GM23338 (cell line): ENCODE results near the gene ANKRD6. TPM values are rescaled to one million over a fixed set of nuclear protein-coding genes. Genes with fewer than 3 reads are reported as not detected.

ENCODE experiments used
- ATAC-seq: fragments of 200-7000 bp; cut with Tn5 transposase; 3 replicates; pipeline ENCODE4 v1.9.1; 2020
- DNase-seq: peaks from one replicate; pipeline ENCODE4 v3.0.0-alpha.2; 2015; ENCODE audit warnings: low spot score
- H2AFZ ChIP-seq: fragments of 200-600 bp; sonication (generic); 2 replicates; pipeline ENCODE4 v1.8.0; 2016; ENCODE audit warnings: antibody characterized with exemption, mild to moderate bottlenecking, moderate library complexity
- H3F3A ChIP-seq: fragments of 200-600 bp; sonication (generic); replicated peaks from 2 replicates; pipeline ENCODE4 v1.8.0; 2017; ENCODE audit warnings: antibody characterized with exemption, mixed run types, low read depth
- H3K27ac ChIP-seq: fragments of 200-600 bp; sonication (generic); 2 replicates; pipeline ENCODE4 v1.6.1; 2016; ENCODE audit warnings: low read depth
- H3K27me3 ChIP-seq: fragments of 200-600 bp; sonication (generic); 2 replicates; pipeline ENCODE4 v1.8.0; 2016; ENCODE audit warnings: mild to moderate bottlenecking, mixed run types, moderate library complexity; ENCODE audit not compliant: insufficient read depth
- H3K36me3 ChIP-seq: fragments of 200-600 bp; sonication (generic); 2 replicates; pipeline ENCODE4 v1.8.0; 2016; ENCODE audit warnings: mild to moderate bottlenecking; ENCODE audit not compliant: insufficient read depth
- H3K4me1 ChIP-seq: fragments of 200-600 bp; sonication (generic); 2 replicates; pipeline ENCODE4 v1.8.0; 2016; ENCODE audit warnings: mild to moderate bottlenecking, moderate library complexity; ENCODE audit not compliant: insufficient read depth
- H3K4me2 ChIP-seq: fragments of 200-600 bp; sonication (generic); 2 replicates; pipeline ENCODE4 v1.7.1; 2017; ENCODE audit warnings: mixed run types
- H3K4me3 ChIP-seq: fragments of 200-600 bp; sonication (generic); 2 replicates; pipeline ENCODE4 v1.6.1; 2016; ENCODE audit warnings: mixed run types
- H3K79me2 ChIP-seq: fragments of 200-600 bp; sonication (generic); replicated peaks from 2 replicates; pipeline ENCODE4 v1.8.0; 2017; ENCODE audit warnings: mild to moderate bottlenecking; ENCODE audit not compliant: insufficient read depth
- H3K9me2 ChIP-seq: fragments of 200-600 bp; sonication (generic); 2 replicates; pipeline ENCODE4 v1.8.0; 2017; ENCODE audit not compliant: insufficient read depth
- H4K20me1 ChIP-seq: fragments of 200-600 bp; sonication (generic); replicated peaks from 2 replicates; pipeline ENCODE4 v1.8.0; 2017; ENCODE audit warnings: mild to moderate bottlenecking; ENCODE audit not compliant: insufficient read depth
- H3K27ac Mint-ChIP-seq: 2 replicates; pipeline ENCODE4 v1.8.0; 2020; ENCODE audit warnings: inconsistent platforms, mild to moderate bottlenecking, moderate library complexity, mixed read lengths
- H3K27me3 Mint-ChIP-seq: 3 replicates; pipeline ENCODE4 v1.8.0; 2022; ENCODE audit warnings: low read depth, mild to moderate bottlenecking, moderate library complexity, mixed read lengths, inconsistent platforms; ENCODE audit not compliant: insufficient read depth, poor library complexity
- H3K36me3 Mint-ChIP-seq: 3 replicates; pipeline ENCODE4 v1.8.0; 2021; ENCODE audit warnings: low read depth, mild to moderate bottlenecking, inconsistent platforms, moderate library complexity, mixed read lengths
- H3K4me1 Mint-ChIP-seq: 3 replicates; pipeline ENCODE4 v1.8.0; 2020; ENCODE audit warnings: mild to moderate bottlenecking, inconsistent platforms, mixed read lengths
- H3K4me3 Mint-ChIP-seq: 3 replicates; pipeline ENCODE4 v1.8.0; 2021; ENCODE audit warnings: moderate library complexity, mild to moderate bottlenecking, inconsistent platforms, mixed read lengths
- H3K9me3 Mint-ChIP-seq: 3 replicates; pipeline ENCODE4 v1.8.0; 2020; ENCODE audit warnings: moderate library complexity, mild to moderate bottlenecking, inconsistent platforms, mixed read lengths
- EZH2 ChIP-seq: fragments of 200-600 bp; sonication (generic); IDR thresholded peaks from one replicate; pipeline ENCODE4 v1.8.0; 2017; ENCODE audit warnings: antibody characterized with exemption, mild to moderate bottlenecking, low read depth; ENCODE audit not compliant: unreplicated experiment
- EZH2phosphoT487 ChIP-seq: fragments of 200-600 bp; sonication (generic); IDR thresholded peaks from one replicate; pipeline ENCODE4 v1.8.1; 2018; ENCODE audit warnings: antibody characterized with exemption; ENCODE audit not compliant: unreplicated experiment
- JUNB ChIP-seq: IDR thresholded peaks from one replicate; pipeline ENCODE4 v1.6.1; 2016; ENCODE audit warnings: antibody characterized with exemption; ENCODE audit not compliant: unreplicated experiment
- NANOG ChIP-seq: IDR thresholded peaks from 2 replicates; pipeline ENCODE4 v1.6.1; 2016; ENCODE audit warnings: antibody characterized with exemption, borderline replicate concordance
- STAT1 ChIP-seq: IDR thresholded peaks from one replicate; pipeline ENCODE4 v1.6.1; 2016; ENCODE audit warnings: antibody characterized with exemption; ENCODE audit not compliant: unreplicated experiment
- polyA plus RNA-seq: library from polyadenylated mRNA; unstranded; fragments of >200 nt; fragmentation: Nextera tagmentation; extraction: Ambion mirVana; gene quantifications from 2 replicates; pipeline ENCODE4 v1.2.1, GENCODE V29; 2016
- total RNA-seq: library from RNA; depleted of rRNA; stranded (reverse); fragments of >200 nt; shearing (Covaris generic); gene quantifications from 2 replicates; pipeline ENCODE4 v1.2.3, GENCODE V29; 2014
- TF ChIP-seq, protein P1 (sequence below): IDR thresholded peaks from 2 replicates; pipeline ENCODE4 v1.6.1; 2016; ENCODE audit warnings: antibody characterized with exemption
- TF ChIP-seq, protein P2 (sequence below): IDR thresholded peaks from one replicate; pipeline ENCODE4 v1.6.1; 2018; ENCODE audit warnings: antibody characterized with exemption; ENCODE audit not compliant: unreplicated experiment
- TF ChIP-seq, protein P3 (sequence below): fragments of 250-450 bp; sonication (Bioruptor Pico); IDR thresholded peaks from 2 replicates; pipeline ENCODE4 v1.5.0; 2020; ENCODE audit warnings: mild to moderate bottlenecking, moderate library complexity

Gene ANKRD6
- total and polyA plus RNA-seq, 2 experiments from 2014 or later: 3.2 to 9.2 TPM

DNA sequence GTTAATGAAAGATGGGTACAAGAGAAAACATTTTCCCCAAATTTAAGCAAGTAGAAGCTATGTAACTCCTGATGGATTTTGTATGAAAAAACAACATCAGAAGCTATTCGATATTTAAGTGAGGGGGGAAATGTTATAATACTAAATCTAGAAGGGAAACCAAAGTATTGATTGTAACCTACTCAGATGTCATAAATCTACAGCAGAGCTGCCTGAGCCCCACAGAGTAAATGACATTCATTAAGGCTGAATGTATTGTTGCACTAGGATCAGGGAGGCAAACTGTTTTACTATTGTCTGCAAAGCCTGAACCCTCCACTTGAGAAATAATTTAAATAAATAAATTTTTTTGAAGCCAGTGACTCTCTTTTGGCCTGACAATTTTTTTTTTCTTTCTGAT lies 19.3 kb downstream of the ANKRD6 start (continued):
- TF ChIP-seq, protein P1, sequence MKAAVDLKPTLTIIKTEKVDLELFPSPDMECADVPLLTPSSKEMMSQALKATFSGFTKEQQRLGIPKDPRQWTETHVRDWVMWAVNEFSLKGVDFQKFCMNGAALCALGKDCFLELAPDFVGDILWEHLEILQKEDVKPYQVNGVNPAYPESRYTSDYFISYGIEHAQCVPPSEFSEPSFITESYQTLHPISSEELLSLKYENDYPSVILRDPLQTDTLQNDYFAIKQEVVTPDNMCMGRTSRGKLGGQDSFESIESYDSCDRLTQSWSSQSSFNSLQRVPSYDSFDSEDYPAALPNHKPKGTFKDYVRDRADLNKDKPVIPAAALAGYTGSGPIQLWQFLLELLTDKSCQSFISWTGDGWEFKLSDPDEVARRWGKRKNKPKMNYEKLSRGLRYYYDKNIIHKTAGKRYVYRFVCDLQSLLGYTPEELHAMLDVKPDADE: no peak
- no peak for TF ChIP-seq EZH2phosphoT487
- TF ChIP-seq, protein P2, sequence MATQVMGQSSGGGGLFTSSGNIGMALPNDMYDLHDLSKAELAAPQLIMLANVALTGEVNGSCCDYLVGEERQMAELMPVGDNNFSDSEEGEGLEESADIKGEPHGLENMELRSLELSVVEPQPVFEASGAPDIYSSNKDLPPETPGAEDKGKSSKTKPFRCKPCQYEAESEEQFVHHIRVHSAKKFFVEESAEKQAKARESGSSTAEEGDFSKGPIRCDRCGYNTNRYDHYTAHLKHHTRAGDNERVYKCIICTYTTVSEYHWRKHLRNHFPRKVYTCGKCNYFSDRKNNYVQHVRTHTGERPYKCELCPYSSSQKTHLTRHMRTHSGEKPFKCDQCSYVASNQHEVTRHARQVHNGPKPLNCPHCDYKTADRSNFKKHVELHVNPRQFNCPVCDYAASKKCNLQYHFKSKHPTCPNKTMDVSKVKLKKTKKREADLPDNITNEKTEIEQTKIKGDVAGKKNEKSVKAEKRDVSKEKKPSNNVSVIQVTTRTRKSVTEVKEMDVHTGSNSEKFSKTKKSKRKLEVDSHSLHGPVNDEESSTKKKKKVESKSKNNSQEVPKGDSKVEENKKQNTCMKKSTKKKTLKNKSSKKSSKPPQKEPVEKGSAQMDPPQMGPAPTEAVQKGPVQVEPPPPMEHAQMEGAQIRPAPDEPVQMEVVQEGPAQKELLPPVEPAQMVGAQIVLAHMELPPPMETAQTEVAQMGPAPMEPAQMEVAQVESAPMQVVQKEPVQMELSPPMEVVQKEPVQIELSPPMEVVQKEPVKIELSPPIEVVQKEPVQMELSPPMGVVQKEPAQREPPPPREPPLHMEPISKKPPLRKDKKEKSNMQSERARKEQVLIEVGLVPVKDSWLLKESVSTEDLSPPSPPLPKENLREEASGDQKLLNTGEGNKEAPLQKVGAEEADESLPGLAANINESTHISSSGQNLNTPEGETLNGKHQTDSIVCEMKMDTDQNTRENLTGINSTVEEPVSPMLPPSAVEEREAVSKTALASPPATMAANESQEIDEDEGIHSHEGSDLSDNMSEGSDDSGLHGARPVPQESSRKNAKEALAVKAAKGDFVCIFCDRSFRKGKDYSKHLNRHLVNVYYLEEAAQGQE: no peak
- no peak for TF ChIP-seq NANOG
- TF ChIP-seq STAT1: no peak

DNA sequence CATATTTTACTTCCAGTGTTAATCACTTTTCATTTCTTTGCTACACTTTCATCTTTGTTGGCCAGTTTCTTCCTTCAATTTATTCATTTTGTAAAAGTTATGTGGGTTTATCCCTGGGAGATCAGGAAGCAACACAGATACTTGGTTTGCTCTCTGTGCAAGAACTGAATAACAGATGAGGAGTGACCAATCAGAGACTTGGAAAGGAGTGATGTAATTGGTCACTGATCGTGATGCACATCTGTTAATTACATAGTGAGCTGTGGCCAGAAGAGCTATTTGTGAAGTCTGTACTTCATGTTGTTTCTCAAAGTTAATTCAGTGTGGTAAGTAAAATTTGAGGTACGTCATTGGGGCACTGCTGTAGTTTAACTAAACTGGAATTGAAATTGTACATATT lies 21.3 kb downstream of the ANKRD6 start:
- no peak overlapping the region for H3K4me2 ChIP-seq
- no peak overlapping the region for H3K4me3 ChIP-seq
- H3K9me2 ChIP-seq: no peaks in the 10 kb centered on the region; the same call in 1 of the 2 replicates
- ATAC-seq (no peak), DNase-seq (no peak)
- no peaks in the 10 kb centered on the region for H3K36me3 ChIP-seq
- Mint-ChIP-seq H3K4me1 (no peaks in the 10 kb centered on the region), H3K9me3 (no peaks in the 10 kb centered on the region), H3K36me3 (no peaks in the 10 kb centered on the region), H3K27ac (no peak overlapping the region), H3K27me3 (no peaks in the 10 kb centered on the region), H3K4me3 (no peak overlapping the region)
- no peaks in the 10 kb centered on the region for H3K4me1 ChIP-seq
- H3K27ac ChIP-seq: no peak overlapping the region
- no peaks in the 10 kb centered on the region for H3F3A ChIP-seq
- no peaks in the 10 kb centered on the region for H3K79me2 ChIP-seq
- 0 out of 2 replicates have a peak, but pooled peaks cover 4% of the 10 kb centered on the region for H4K20me1 ChIP-seq
- H3K27me3 ChIP-seq: no peaks in the 10 kb centered on the region
- H2AFZ ChIP-seq: no peak overlapping the region
- TF ChIP-seq EZH2 (no peak), STAT1 (no peak), NANOG (no peak), EZH2phosphoT487 (no peak), JUNB (no peak)
- TF ChIP-seq, protein P1: no peak
- TF ChIP-seq, protein P3, sequence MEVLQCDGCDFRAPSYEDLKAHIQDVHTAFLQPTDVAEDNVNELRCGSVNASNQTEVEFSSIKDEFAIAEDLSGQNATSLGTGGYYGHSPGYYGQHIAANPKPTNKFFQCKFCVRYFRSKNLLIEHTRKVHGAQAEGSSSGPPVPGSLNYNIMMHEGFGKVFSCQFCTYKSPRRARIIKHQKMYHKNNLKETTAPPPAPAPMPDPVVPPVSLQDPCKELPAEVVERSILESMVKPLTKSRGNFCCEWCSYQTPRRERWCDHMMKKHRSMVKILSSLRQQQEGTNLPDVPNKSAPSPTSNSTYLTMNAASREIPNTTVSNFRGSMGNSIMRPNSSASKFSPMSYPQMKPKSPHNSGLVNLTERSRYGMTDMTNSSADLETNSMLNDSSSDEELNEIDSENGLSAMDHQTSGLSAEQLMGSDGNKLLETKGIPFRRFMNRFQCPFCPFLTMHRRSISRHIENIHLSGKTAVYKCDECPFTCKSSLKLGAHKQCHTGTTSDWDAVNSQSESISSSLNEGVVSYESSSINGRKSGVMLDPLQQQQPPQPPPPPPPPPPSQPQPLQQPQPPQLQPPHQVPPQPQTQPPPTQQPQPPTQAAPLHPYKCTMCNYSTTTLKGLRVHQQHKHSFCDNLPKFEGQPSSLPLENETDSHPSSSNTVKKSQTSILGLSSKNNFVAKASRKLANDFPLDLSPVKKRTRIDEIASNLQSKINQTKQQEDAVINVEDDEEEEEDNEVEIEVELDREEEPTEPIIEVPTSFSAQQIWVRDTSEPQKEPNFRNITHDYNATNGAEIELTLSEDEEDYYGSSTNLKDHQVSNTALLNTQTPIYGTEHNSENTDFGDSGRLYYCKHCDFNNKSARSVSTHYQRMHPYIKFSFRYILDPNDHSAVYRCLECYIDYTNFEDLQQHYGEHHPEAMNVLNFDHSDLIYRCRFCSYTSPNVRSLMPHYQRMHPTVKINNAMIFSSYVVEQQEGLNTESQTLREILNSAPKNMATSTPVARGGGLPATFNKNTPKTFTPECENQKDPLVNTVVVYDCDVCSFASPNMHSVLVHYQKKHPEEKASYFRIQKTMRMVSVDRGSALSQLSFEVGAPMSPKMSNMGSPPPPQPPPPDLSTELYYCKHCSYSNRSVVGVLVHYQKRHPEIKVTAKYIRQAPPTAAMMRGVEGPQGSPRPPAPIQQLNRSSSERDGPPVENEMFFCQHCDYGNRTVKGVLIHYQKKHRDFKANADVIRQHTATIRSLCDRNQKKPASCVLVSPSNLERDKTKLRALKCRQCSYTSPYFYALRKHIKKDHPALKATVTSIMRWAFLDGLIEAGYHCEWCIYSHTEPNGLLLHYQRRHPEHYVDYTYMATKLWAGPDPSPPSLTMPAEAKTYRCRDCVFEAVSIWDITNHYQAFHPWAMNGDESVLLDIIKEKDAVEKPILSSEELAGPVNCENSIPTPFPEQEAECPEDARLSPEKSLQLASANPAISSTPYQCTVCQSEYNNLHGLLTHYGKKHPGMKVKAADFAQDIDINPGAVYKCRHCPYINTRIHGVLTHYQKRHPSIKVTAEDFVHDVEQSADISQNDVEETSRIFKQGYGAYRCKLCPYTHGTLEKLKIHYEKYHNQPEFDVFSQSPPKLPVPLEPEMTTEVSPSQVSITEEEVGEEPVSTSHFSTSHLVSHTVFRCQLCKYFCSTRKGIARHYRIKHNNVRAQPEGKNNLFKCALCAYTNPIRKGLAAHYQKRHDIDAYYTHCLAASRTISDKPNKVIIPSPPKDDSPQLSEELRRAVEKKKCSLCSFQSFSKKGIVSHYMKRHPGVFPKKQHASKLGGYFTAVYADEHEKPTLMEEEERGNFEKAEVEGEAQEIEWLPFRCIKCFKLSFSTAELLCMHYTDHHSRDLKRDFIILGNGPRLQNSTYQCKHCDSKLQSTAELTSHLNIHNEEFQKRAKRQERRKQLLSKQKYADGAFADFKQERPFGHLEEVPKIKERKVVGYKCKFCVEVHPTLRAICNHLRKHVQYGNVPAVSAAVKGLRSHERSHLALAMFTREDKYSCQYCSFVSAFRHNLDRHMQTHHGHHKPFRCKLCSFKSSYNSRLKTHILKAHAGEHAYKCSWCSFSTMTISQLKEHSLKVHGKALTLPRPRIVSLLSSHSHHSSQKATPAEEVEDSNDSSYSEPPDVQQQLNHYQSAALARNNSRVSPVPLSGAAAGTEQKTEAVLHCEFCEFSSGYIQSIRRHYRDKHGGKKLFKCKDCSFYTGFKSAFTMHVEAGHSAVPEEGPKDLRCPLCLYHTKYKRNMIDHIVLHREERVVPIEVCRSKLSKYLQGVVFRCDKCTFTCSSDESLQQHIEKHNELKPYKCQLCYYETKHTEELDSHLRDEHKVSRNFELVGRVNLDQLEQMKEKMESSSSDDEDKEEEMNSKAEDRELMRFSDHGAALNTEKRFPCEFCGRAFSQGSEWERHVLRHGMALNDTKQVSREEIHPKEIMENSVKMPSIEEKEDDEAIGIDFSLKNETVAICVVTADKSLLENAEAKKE (CRISPR knock-in tag): no peak
- TF ChIP-seq, protein P2: no peak
